HG02938 (cell line): ENCODE measurements around the gene BRME1.
"Not testable (repeated sequence)": the region's sequence is repeated elsewhere in the genome, so short reads cannot be mapped to it uniquely, and the experiment has no call there.

Experiments
- ATAC-seq: cut with Tn5 transposase; IDR thresholded peaks from one replicate; pipeline ENCODE4 v1.9.1; 2021; ENCODE audit warnings: mild to moderate bottlenecking, moderate library complexity; ENCODE audit not compliant: unreplicated experiment

Gene BRME1

DNA sequence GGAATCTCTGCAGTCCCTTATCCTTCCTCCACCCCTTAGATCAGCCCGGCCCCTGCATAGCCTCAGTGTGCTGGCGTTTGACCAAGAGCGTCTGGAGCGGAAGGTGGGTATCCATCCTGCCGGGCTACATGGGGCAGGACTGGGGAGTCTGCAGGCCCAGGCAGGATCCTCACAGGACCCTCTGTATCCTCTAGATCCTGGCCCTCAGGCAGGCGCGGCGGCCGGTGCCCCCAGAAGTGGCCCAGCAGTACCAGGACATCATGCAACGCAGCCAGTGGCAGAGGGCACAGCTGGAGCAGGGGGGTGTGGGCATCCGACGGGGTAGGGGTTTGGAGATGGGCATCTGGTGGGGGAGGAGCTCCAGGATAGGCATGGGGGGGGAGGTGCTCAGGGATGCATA, 23.4 kb upstream of the BRME1 start:
- no peak for ATAC-seq

DNA sequence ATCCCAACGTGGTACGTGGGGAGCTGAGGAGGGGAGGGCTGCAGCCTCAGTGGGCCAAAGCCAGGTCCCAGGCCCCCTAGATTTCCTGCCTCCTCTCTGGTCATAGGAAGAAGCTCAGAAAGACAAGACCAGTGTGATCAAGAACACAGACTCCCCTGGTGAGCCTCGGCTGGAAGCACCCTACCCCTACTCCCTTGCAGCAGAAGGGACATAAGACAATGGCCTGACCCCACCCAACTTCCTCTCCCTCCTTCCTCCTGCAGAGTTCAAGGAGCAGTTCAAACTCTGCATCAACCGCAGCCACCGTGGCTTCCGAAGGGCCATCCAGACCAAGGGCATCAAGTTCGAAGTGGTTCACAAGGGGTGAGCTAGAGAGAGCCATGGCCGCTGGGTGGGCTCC, 20.8 kb upstream of the BRME1 start:
- ATAC-seq, result no peak

DNA sequence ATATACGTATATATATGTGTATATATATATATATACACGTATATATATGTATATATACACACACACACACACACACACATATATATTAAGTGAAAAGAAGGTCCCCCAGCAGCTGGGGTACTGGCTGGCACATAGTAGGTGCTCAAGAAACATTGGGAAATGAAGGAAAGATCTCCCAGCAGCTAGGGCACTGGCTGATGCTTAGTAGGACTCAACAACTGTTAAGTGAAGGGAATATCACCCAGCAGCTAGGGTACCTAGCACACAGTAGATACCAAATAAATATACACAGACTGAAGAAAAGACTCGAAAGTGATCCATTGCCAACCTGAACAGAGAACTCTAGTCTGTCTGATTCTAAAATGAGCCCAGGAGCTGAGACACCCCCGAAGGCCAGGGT, 20.1 kb upstream of the BRME1 start:
- ATAC-seq, result no peak

DNA sequence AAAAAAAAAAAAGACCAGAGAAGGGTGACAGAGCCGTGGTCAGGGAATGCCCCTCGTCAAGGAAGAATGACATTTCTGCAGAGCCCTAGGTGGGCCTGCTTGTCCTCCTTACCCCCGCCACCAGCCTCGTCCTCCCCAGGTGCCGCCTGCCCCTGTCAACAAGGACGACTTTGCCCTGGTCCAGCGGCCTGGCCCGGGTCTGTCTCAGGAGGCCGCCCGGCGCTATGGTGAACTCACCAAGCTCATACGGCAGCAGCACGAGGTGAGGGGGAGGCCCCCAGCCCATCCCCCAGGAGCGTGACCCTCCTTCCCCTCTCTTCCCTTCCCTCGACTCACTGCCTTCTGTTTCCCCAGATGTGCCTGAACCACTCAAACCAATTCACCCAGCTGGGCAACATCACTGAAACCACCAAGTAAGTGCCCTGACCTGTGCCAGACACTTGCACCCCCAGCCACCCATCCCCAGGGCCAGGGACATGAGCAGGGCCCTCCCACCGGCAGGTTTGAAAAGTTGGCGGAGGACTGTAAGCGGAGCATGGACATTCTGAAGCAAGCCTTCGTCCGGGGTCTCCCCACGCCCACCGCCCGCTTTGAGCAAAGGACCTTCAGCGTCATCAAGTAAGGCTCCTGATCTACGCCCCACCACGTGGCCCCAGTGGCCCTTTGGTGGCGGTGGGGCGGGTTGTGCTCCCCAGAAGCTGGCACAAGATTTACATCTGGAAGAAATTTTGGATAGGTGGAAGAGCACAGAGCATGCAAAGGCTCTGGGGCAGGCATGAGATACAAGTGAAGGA, 17.5 kb upstream of the BRME1 start:
- no peak for ATAC-seq

DNA sequence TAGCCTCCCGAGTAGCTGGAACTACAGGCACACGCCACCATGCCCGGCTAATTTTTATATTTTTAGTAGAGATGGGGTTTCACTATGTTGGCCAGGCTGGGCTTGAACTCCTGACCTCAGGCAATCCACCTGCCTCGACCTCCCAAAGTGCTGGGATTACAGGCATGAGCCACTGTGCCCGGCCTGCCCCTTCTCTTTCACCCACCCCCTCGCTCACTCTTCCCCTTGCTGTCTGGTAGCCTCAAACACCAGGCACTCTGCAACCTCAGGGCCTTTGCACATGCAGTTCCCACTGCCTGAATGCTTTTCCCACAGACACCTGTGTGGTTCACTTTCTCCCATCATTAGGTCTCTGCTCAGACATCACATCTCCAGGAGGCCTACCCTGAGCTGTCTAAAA, 16.2 kb upstream of the BRME1 start:
- ATAC-seq, result not testable (repeated sequence)

DNA sequence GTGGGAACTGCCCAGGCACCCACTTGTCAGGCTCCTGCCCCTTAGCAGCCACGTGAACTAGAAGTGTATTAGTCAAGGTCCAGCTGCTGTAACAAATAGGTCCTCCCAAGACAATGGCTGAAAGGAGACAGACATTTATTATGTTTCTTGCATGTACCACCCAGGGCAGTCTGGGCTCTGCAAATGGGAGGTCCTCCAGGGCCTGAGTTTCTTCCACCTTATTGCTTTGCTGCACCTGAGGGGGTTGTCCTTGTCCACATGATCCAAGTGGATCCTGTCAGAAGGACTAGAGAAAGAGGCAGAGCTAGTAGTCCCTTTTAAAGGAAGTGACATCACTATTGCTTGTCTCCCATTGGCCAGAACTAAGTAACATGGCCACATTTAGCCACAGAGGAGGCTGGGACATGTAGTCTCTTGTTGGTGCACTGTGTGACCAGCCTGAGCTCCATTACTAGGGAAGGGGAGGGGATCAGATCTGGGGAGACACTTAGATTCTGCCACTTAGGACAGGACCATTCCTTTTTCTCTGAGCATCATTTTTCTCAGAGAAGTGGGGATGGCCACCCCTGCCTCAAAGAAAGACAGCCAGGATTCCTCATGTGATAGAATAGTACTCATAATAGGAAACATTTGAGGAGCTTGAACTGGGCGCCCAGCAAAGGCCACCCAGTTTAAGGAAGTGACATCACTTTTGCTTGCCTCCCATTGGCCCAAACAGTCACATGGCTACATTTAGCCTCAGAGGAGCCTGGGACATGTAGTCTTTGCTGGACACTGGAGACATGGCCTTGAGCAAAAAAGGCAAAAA, 15.2 kb upstream of the BRME1 start:
- ATAC-seq, result no peak

DNA sequence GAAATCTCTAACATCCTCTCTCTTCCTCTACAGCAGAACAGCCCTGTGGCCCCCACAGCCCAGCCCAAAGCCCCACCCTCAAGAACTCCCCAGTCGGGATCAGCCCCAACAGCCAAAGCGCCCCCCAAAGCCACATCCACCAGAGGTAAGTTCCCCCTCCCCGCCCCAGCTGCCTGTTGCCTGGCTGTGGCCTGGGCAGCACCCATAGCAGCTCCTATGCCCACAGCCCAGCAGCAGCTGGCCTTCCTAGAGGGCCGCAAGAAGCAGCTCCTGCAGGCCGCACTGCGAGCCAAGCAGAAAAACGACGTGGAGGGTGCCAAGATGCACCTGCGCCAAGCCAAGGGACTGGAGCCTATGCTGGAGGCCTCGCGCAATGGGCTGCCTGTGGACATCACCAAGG, 14.6 kb upstream of the BRME1 start:
- ATAC-seq, result no peak

DNA sequence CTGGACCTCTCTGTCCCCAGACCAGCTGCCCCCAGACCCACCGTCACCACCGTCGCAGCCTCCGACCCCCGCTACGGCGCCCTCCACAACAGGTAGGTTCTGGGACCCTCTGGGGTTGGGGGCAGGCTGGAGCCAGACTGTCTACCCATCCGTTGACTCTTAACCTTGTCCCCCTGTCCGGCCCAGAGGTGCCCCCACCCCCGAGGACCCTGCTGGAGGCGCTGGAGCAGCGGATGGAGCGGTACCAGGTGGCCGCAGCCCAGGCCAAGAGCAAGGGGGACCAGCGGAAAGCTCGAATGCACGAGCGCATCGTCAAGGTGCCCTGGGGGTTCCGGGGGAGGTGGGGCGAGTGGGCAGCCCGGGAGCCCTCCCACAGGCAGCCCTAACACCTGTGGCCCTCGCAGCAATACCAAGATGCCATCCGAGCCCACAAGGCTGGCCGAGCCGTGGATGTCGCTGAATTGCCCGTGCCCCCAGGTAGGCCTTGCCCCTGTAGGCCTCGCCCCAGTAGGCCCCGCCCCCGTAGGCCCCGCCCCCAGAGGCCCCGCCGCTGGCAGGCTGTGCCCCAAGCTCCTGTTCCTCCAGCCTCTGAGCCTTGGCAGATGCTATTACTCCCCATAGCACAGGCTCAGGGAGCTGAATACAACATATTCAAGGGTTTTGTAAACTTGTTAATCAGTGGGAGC, 13.0 kb upstream of the BRME1 start:
- ATAC-seq, result no peak

DNA sequence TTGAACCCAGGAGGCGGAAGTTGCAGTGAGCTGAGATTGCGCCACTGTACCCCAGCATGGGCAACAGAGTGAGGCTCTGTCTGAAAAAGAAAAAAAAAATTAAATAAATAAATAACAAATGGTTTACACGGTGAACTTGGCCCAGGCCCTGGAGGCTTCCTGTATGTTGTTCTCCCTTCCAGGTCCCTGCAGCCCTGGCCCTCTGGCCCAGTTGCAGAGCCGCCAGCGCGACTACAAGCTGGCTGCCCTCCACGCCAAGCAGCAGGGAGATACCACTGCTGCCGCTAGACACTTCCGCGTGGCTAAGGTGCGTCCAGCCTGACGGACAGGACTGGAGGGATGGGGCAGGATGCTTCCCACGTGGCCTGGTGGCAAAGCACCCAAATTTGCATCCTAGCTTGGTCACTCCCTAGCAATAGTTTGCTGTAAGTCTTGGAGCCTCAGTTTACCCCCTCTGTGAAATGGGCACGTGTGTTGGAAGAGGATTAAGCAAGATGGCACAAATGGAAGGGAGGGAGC, 12.0 kb upstream of the BRME1 start:
- ATAC-seq, result no peak

DNA sequence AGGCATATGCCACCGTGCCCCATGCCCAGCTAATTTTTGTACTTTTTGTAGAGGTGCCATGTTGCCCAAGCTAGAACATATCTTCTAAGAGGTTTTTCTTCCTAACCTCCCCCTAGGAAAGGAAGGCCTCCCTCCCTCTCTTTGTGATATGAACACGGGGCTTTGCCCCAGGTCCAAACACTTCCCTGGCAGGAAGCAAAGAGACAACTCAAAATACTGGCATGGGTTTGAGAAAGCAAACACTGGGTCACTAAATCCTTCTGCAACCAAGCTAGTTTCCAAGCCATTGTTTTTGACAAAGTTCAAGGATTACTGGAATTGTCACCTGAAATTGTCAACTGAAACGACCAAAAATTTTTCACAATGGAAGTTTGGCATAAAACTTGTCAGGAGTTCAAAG, 8.9 kb upstream of the BRME1 start:
- ATAC-seq, result no peak

DNA sequence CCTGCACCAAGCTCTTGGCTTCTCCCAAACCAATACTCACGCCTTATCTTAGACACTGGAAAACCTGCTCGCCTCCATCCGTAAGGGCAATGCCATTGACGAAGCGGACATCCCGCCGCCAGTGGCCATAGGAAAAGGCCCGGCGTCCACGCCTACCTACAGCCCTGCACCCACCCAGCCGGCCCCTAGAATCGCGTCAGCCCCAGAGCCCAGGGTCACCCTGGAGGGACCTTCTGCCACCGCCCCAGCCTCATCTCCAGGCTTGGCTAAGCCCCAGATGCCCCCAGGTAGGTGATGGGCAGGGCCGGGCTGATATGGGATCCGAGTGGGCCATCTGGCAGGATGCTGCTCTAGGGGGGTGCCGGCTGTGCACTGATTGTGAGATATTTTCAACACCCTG, 7.4 kb upstream of the BRME1 start:
- ATAC-seq, result no peak

DNA sequence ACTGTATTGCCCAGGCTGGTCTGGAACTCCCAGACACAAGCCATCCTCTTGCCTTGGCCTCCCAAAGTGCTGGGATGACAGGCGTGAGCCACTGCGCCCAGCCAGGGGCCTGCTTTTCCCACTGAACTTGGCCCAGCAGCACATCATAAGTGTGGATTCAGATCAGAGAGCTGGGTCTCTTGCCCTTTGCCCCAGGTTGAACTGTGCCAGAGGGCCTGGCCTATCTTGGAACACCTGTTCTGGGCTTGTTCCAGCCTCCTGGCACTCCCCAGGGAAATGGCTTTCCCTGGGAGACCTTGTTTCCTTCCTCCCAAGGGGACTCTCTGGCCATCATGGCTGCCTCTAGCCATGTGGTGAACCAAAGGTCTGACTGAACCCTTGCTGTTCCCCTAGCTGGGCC, 3.5 kb upstream of the BRME1 start:
- ATAC-seq, result no peak

DNA sequence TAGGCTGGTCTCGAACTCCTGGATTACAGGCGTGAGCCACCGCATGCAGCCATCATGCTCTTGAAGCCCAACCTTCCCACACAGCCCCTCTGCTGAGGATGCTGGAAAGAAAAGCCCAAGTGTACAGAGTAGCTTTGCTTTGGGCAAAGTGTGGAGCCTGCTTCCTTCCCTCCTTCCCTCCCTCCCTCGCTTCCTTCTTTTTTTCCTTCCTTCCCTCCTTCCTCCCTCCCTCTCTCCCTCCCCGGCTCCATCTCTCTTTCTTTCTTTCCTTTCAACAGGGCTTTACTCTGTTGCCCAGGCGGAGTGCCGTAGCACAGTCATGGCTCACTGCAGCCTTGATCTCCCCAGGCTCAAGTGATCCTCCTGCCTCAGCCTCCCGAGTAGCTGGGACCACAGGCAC, 2.8 kb upstream of the BRME1 start:
- ATAC-seq, result no peak

DNA sequence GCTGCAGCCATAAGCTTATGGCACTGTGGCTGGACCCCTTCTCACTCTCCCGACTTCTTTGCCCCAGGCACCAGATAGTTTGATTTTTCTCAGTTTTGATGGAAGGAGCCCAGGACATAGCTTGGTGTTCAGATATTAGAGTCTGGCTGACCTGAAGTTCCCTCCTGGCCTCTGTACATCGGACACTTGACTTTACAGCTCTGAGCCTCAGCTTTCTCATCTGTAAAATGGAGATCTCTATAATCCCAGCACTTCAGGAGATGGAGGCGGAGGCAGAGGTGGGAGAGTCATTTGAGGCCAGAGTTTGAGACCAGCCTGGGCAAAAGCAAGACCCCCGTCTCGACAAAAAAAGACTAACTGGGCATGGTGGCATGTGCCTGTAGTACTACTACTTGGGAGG, 993 bp upstream of the BRME1 start:
- ATAC-seq, result no peak

DNA sequence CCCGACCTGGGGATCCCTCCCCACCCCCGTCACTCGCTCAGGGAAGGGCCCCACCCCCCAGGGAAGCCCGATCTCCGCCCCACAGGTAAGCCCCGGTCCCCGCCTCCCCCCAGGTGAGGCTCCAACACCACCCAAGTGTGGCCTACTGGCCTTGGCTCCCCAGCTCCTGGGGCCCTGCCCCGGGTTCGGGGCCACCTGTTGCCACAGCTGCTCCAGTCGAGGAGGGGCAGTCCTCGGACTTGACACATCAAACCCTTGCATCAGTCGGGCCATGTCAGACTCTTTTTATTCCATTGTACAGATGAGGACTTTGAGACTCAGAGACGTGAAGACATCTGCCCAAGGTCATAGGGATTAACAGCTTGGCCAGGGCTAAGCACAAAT, 596 bp upstream of the BRME1 start:
- no peak for ATAC-seq

DNA sequence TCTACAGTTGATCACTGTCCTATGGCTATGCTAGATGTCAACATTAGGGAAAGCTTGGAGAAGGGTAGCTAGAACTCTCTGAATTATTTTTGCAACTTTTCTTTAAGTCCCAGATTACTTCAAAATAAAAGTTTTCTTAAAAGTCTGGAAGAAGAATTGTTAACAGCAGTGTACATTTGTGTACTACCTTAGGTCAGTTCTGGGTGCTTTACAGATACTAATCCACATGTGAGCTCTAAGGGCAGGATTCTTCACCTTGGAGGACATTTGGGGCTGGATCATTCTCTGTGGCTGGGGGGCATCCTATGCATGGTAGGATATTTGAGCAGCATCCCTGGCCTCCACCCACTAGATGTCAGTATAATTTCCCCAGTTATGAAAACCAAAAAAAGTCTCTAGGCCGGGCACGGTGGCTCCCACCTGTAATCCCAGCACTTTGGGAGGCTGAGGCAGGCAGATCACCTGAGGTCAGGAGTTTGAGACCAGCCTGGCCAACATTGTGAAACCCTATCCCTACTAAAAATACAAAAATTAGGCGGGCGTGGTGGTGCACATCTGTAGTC, 2.8 kb downstream of the BRME1 start:
- ATAC-seq, result no peak

DNA sequence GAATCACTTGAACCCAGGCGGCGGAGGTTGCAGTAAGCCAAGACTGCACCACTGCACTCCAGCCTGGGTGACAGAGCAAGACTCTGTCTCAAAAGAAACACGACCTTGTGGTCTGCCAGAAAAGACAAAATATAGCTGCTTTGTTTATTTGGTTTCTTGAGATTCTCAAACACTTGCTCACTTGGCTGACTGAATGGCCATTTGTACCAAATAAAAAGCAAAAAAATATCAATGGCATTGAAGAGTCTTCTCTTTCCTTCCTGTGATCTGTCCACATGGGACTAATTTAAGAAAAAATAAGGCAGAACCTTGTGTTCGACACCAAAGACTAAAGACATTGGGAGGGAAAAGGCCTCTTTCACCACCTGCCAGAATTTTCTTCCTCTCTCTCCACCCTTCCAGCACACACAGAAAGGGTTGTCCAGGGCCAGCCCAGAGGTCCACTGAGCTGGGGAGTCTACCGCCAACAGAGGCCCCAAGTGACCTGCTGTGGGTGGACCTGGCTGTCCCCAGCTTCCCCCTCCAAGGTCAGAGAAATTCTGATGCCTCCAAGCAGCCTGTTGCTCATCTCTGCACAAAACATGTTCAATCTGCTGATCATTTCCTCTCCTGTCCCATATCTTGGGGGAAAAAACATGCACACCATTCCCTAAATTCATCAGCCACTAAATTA, 5.9 kb downstream of the BRME1 start:
- no peak for ATAC-seq

DNA sequence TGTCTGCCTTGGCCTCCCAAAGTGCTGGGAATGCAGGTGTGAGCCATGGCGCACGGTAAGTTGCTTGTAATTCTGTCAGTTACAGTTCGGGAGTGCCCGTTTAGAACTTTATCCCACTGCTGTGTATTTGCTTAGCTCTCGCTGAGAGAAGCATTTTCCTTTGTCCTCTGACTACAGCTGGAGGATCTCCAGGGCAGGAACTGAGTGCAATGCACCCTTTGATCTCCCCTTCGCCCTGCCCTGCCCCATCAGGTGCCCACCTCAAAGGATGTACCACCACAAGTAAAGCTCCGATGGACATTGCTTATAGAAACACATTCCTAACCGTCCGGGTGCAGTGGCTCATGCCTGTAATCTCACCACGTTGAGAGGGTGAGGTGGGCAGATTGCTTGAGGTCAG, 6.5 kb downstream of the BRME1 start:
- no peak for ATAC-seq

DNA sequence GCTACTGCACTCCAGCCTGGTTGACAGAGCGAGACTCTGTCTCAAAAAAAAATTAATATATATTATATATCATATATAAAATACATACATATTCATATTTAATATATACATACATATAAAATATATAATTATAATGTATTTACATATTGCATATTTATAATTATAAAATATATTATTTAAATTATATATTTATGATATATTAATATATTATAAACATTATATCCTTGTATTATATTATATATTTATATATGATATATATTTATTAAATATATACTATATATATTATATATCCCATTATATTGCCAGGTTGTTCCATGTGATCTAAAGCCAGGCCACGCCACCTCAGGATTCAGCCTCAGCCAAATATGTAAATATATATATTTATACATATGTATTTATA, 9.7 kb downstream of the BRME1 start:
- ATAC-seq, result no peak

DNA sequence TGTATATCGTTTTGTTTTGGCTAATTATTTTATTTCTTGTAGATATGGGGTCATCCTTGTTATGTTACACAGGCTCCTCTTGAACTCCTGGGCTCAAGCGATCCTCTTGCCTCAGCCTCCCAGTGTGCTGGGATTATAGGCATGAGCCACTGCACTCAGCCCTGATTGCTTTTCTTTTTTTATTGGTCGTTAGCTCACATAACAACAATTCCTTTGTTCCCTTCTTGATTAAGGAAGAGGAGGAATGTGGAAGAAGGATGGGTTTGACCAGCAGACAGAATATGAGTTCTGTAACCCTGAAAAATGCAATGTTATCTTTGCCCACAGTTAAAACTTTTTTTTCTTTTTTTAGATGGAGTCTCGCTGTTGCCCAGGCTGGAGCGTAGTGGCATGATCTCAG, 11.4 kb downstream of the BRME1 start:
- no peak for ATAC-seq

DNA sequence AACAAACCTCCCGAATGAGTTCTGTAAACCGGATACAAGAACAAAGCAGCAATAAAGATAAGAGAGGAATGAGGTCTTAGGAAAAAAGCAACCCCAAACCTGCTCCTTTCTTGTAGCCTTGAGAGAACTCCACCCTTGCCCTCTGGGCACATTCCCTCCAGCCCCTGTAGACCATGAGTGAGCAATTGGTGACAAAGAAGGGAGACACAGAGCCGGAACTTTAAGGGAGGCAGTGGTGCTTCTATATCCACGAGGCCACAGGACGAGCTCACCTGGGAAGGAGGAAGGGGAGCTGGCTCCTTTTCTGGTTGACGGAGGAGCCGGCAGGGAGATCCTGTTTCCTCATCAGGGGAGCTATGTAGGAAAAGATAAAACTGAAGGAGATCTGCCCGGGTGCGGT, 13.0 kb downstream of the BRME1 start:
- ATAC-seq, result no peak
